Liver (tissue), 9 donors: ENCODE results near the gene POC1A. TPM values are rescaled to one million over a fixed set of nuclear protein-coding genes. Genes with fewer than 3 reads are reported as not detected.

Experiments used
- DNase-seq: peaks from one replicate; pipeline ENCODE4 v3.0.0-alpha.2; 2017; ENCODE audit warnings: low spot score
- H3K27ac ChIP-seq, 2 donors: one replicate each; pipeline ENCODE4 v1.7.0; 2013; ENCODE audit warnings: inconsistent platforms in 2 of 2, low read length in 2 of 2, control low read depth in 1 of 2, low read depth in 1 of 2, mild to moderate bottlenecking in 1 of 2
- H3K27me3 ChIP-seq, 4 donors: one replicate each; pipeline versions ENCODE4 v1.6.1 to v1.7.0; 2013; ENCODE audit warnings: low read length in 3 of 4, inconsistent platforms in 1 of 4, mild to moderate bottlenecking in 1 of 4, moderate library complexity in 1 of 4; ENCODE audit not compliant: control insufficient read depth in 4 of 4, insufficient read depth in 4 of 4
- H3K36me3 ChIP-seq, 4 donors: one replicate each; pipeline versions ENCODE4 v1.6.1 to v1.7.0; 2013; ENCODE audit warnings: low read length in 3 of 4, mild to moderate bottlenecking in 3 of 4, low read depth in 1 of 4, moderate library complexity in 1 of 4; ENCODE audit not compliant: control insufficient read depth in 4 of 4, insufficient read depth in 3 of 4
- H3K4me1 ChIP-seq, 4 donors: one replicate each; pipeline versions ENCODE4 v1.6.1 to v1.7.0; 2013; ENCODE audit warnings: low read length in 3 of 4, mild to moderate bottlenecking in 3 of 4, moderate library complexity in 1 of 4; ENCODE audit not compliant: control insufficient read depth in 4 of 4, insufficient read depth in 4 of 4
- H3K4me3 ChIP-seq, 3 donors: one replicate each; pipeline versions ENCODE4 v1.6.1 to v1.7.0; 2013; ENCODE audit warnings: low read length in 3 of 3, control low read depth in 1 of 3, low read depth in 1 of 3, mild to moderate bottlenecking in 1 of 3
- H3K9ac ChIP-seq, 2 donors: one replicate each; pipeline ENCODE4 v1.7.0; 2013; ENCODE audit warnings: low read length in 2 of 2, mild to moderate bottlenecking in 2 of 2, moderate library complexity in 2 of 2, control low read depth in 1 of 2, low read depth in 1 of 2
- H3K9me3 ChIP-seq, 4 donors: one replicate each; pipeline versions ENCODE4 v1.6.1 to v1.7.0; 2013; ENCODE audit warnings: low read length in 3 of 4; ENCODE audit not compliant: control insufficient read depth in 4 of 4
- EGR1 ChIP-seq, 2 donors: IDR thresholded peaks; 2 replicates each; pipeline ENCODE4 v1.6.1; 2016 to 2018; ENCODE audit warnings: antibody characterized with exemption in 2 of 2, low read depth in 2 of 2
- FOXA1 ChIP-seq: IDR thresholded peaks from 2 replicates; pipeline ENCODE4 v1.6.1; 2016; ENCODE audit warnings: antibody characterized with exemption
- FOXA2 ChIP-seq: IDR thresholded peaks from 2 replicates; pipeline ENCODE4 v1.6.1; 2016; ENCODE audit warnings: antibody characterized with exemption
- HNF4A ChIP-seq, 2 donors: conservative IDR thresholded peaks; 2 replicates each; pipeline ENCODE4 v1.6.1; 2016; ENCODE audit warnings: antibody characterized with exemption in 2 of 2, mild to moderate bottlenecking in 2 of 2
- JUND ChIP-seq, 2 donors: IDR thresholded peaks; 2 replicates each; pipeline ENCODE4 v1.6.1; 2016; ENCODE audit warnings: antibody characterized with exemption in 2 of 2
- NR2F2 ChIP-seq: IDR thresholded peaks from 2 replicates; pipeline ENCODE4 v1.6.1; 2016; ENCODE audit warnings: antibody characterized with exemption
- RAD21 ChIP-seq, 2 donors: IDR thresholded peaks; 2 replicates each; pipeline ENCODE4 v1.6.1; 2016; ENCODE audit warnings: antibody characterized with exemption in 2 of 2, mild to moderate bottlenecking in 2 of 2
- REST ChIP-seq: IDR thresholded peaks from 2 replicates; pipeline ENCODE4 v1.6.1; 2016; ENCODE audit warnings: antibody characterized with exemption, mild to moderate bottlenecking
- RXRA ChIP-seq, 2 donors: IDR thresholded peaks; 2 replicates each; pipeline ENCODE4 v1.6.1; 2017 to 2018; ENCODE audit warnings: antibody characterized with exemption in 2 of 2, mild to moderate bottlenecking in 1 of 2
- SP1 ChIP-seq: IDR thresholded peaks from 2 replicates; pipeline ENCODE4 v1.6.1; 2018; ENCODE audit warnings: antibody characterized with exemption, mild to moderate bottlenecking
- YY1 ChIP-seq: IDR thresholded peaks from 2 replicates; pipeline ENCODE4 v1.6.1; 2016; ENCODE audit warnings: antibody characterized with exemption, mild to moderate bottlenecking
- WGBS: extraction: QIAGEN DNeasy Blood & Tissue Kit; methylation state at CpG from one replicate; pipeline ENCODE4 v1.1.7; 2013; 5-methylcytosine and 5-hydroxymethylcytosine counted together
- polyA plus RNA-seq, 2 donors: library from polyadenylated mRNA; stranded (reverse) in 1 of 2; unstranded in 1 of 2; fragments of 200-250 nt in 1 of 2; fragments of >200 nt in 1 of 2; fragmentation: Nextera tagmentation in 1 of 2; extraction: Ambion mirVana in 1 of 2; gene quantifications; one replicate each; pipeline versions ENCODE4 v1.2.1 to v1.2.3, GENCODE V29; 2013 to 2015
- total RNA-seq, 2 donors: library from RNA; depleted of rRNA; stranded (reverse); fragments of >200 nt; gene quantifications; one replicate each; pipeline ENCODE4 v1.2.3, GENCODE V29; 2014
- TF ChIP-seq, protein P1 (sequence below): IDR thresholded peaks from 2 replicates; pipeline ENCODE4 v1.6.1; 2016; ENCODE audit warnings: antibody characterized with exemption
- TF ChIP-seq, protein P2 (sequence below): fragments of 150-350 bp; IDR thresholded peaks from 2 replicates; pipeline ENCODE4 v1.5.1; 2017; ENCODE audit warnings: improper control_type of control experiment, low read depth, low read length; ENCODE audit not compliant: missing input control
- TF ChIP-seq, protein P3 (sequence below): IDR thresholded peaks from 2 replicates; pipeline ENCODE4 v1.6.1; 2016; ENCODE audit warnings: antibody characterized with exemption
- donor health status: healthy.
- donor health status: healthy.
- donor health status: healthy.
- donor health status: healthy.
- donor health status: healthy.

The POC1A gene
- total and polyA plus RNA-seq, 4 donors: 1.4 to 12.7 (median 4.8) TPM

GRCh38 chr3:52130966-52131622 lies 23.1 kb downstream of the POC1A start:
- H3K4me1 ChIP-seq: no peaks in the 10 kb centered on the region
- no peak overlapping the region for H3K4me3 ChIP-seq
- no peak overlapping the region for H3K27ac ChIP-seq
- no peak for TF ChIP-seq EGR1 (IDR thresholded peaks at IDR 0.05; ENCODE audit: low read depth in 2 of 2)
- TF ChIP-seq, protein P1, sequence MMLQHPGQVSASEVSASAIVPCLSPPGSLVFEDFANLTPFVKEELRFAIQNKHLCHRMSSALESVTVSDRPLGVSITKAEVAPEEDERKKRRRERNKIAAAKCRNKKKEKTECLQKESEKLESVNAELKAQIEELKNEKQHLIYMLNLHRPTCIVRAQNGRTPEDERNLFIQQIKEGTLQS: no peak
- TF ChIP-seq FOXA1: no peak
- TF ChIP-seq RXRA (IDR thresholded peaks at IDR 0.05): no peak
- no peak for TF ChIP-seq HNF4A (conservative IDR thresholded peaks at IDR 0.05)
- TF ChIP-seq, protein P2, sequence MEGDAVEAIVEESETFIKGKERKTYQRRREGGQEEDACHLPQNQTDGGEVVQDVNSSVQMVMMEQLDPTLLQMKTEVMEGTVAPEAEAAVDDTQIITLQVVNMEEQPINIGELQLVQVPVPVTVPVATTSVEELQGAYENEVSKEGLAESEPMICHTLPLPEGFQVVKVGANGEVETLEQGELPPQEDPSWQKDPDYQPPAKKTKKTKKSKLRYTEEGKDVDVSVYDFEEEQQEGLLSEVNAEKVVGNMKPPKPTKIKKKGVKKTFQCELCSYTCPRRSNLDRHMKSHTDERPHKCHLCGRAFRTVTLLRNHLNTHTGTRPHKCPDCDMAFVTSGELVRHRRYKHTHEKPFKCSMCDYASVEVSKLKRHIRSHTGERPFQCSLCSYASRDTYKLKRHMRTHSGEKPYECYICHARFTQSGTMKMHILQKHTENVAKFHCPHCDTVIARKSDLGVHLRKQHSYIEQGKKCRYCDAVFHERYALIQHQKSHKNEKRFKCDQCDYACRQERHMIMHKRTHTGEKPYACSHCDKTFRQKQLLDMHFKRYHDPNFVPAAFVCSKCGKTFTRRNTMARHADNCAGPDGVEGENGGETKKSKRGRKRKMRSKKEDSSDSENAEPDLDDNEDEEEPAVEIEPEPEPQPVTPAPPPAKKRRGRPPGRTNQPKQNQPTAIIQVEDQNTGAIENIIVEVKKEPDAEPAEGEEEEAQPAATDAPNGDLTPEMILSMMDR: no peak
- TF ChIP-seq FOXA2: no peak
- TF ChIP-seq REST: no peak
- no peak for TF ChIP-seq SP1
- no peak for TF ChIP-seq YY1
- no peak for TF ChIP-seq RAD21 (IDR thresholded peaks at IDR 0.05)
- no peaks in the 10 kb centered on the region for H3K36me3 ChIP-seq
- 92% methylated on average over 14 of the region's 14 CpGs for WGBS
- DNase-seq: no peak
- H3K9ac ChIP-seq: no peak overlapping the region
- no peaks in the 10 kb centered on the region for H3K27me3 ChIP-seq
- no peaks in the 10 kb centered on the region for H3K9me3 ChIP-seq

DNA sequence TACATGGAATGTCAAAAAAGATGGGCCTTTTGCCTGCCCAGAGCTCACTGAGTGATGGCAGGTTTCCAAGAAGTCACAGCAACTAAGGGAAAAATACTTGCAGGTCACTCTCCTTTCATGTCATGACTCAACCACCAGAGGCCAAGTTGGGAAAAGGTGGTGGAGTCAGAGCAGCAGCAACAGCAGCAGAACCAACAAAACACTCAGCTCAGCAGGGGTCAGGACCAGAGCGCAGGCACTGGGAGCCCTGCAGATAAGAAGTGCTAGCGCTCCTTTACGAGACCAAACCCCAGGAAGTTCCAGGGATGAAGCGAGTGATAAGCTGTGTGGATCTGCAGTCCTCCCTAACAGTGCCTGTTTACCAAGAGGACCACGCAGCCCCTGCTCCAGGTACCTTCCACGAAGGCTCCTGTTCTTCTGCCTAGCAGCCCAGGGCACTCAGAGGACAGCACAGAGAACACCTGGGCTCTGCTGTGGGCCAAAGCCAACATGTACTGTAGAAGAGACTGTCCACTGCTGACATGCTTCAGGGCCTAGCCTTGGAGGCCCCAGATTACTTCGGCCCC lies 26.0 kb downstream of the POC1A start:
- TF ChIP-seq RAD21 (IDR thresholded peaks at IDR 0.05) (peak in 1 of 2 donors; percentile 20), FOXA2 (no peak), NR2F2 (no peak), JUND (IDR thresholded peaks at IDR 0.05) (no peak), RXRA (IDR thresholded peaks at IDR 0.05) (peak in 1 of 2 donors; percentile 16)
- TF ChIP-seq, protein P3, sequence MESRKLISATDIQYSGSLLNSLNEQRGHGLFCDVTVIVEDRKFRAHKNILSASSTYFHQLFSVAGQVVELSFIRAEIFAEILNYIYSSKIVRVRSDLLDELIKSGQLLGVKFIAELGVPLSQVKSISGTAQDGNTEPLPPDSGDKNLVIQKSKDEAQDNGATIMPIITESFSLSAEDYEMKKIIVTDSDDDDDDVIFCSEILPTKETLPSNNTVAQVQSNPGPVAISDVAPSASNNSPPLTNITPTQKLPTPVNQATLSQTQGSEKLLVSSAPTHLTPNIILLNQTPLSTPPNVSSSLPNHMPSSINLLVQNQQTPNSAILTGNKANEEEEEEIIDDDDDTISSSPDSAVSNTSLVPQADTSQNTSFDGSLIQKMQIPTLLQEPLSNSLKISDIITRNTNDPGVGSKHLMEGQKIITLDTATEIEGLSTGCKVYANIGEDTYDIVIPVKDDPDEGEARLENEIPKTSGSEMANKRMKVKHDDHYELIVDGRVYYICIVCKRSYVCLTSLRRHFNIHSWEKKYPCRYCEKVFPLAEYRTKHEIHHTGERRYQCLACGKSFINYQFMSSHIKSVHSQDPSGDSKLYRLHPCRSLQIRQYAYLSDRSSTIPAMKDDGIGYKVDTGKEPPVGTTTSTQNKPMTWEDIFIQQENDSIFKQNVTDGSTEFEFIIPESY: no peak
- Histone ChIP-seq H3K4me1 (peaks cover 0 to 7% (median 6%) of the 10 kb centered on the region in 4 donors), H3K9me3 (no peaks in the 10 kb centered on the region), H3K36me3 (no peaks in the 10 kb centered on the region), H3K27ac (no peak overlapping the region), H3K9ac (no peak overlapping the region), H3K4me3 (no peak overlapping the region), H3K27me3 (no peaks in the 10 kb centered on the region)
- 80% methylated on average over 7 of the region's 7 CpGs for WGBS
- no peak for DNase-seq
